SK-N-MC (cell line): Measurements from ENCODE around the gene GZMM.

ENCODE experiments used
- DNase-seq: peaks from one replicate; pipeline ENCODE4 v3.0.0-alpha.2; 2011; ENCODE audit warnings: low read depth, low spot score
- H3K27ac ChIP-seq: fragments of 200-600 bp; sonication (generic); 2 replicates; pipeline ENCODE4 v1.5.1; 2016; ENCODE audit warnings: mixed run types
- H3K36me3 ChIP-seq: fragments of 200-600 bp; sonication (generic); 2 replicates; pipeline ENCODE4 v1.6.1; 2017; ENCODE audit warnings: antibody characterized with exemption, low read length, mixed read lengths; ENCODE audit not compliant: insufficient read depth
- H3K4me3 ChIP-seq: fragments of 200-600 bp; sonication (generic); 2 replicates; pipeline ENCODE4 v1.5.1; 2016
- H3K9ac ChIP-seq: fragments of 200-600 bp; sonication (generic); 2 replicates; pipeline ENCODE4 v1.8.0; 2017; ENCODE audit warnings: mixed run types, mixed read lengths; ENCODE audit not compliant: insufficient read length
- H3K9me3 ChIP-seq: fragments of 200-600 bp; sonication (generic); 2 replicates; pipeline ENCODE4 v1.6.1; 2017; ENCODE audit warnings: low read depth, mild to moderate bottlenecking, antibody characterized with exemption, low read length, moderate library complexity, mixed read lengths
- EZH2 ChIP-seq: fragments of 200-600 bp; sonication (generic); IDR thresholded peaks from one replicate; pipeline ENCODE4 v1.6.1; 2017; ENCODE audit warnings: antibody characterized with exemption
- FOXP2 ChIP-seq: optimal IDR thresholded peaks from 2 replicates; pipeline ENCODE3; 2011; ENCODE audit warnings: mild to moderate bottlenecking, moderate library complexity; ENCODE audit not compliant: insufficient read depth; ENCODE audit errors: extremely low read length, control extremely low read depth
- POLR2AphosphoS5 ChIP-seq: IDR thresholded peaks from 2 replicates; pipeline ENCODE4 v1.6.1; 2012; ENCODE audit warnings: mild to moderate bottlenecking, low read depth, low read length, borderline replicate concordance

The GZMM gene

DNA sequence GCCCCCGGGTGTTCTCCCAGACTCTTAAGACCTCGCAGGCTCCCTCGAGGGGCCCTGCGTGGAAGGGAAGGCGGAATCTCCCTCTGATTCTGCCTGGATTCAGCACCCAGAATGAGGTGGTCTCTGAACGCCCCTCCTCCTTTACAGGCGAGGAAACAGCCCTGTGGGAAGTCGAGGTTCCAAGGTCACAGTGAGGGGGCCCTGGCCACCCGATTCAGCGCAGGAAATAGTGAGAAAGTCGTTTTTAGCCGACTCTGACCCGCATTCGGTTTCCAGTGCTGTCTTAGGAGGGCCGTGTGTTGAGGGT lies 29.6 kb downstream of the GZMM start:
- TF ChIP-seq POLR2AphosphoS5 (peak; percentile 20; the same call in 1 of the 2 replicates), EZH2 (no peak)
- peak overlapping the region; percentile 72 for H3K27ac ChIP-seq
- DNase-seq, result no peak
- peaks cover 5% of the 10 kb centered on the region; the same call in 1 of the 2 replicates for H3K36me3 ChIP-seq
- peak overlapping the region; percentile 94 for H3K9ac ChIP-seq
- H3K9me3 ChIP-seq, result no peaks in the 10 kb centered on the region
- H3K4me3 ChIP-seq, result peak overlapping the region; percentile 97

DNA sequence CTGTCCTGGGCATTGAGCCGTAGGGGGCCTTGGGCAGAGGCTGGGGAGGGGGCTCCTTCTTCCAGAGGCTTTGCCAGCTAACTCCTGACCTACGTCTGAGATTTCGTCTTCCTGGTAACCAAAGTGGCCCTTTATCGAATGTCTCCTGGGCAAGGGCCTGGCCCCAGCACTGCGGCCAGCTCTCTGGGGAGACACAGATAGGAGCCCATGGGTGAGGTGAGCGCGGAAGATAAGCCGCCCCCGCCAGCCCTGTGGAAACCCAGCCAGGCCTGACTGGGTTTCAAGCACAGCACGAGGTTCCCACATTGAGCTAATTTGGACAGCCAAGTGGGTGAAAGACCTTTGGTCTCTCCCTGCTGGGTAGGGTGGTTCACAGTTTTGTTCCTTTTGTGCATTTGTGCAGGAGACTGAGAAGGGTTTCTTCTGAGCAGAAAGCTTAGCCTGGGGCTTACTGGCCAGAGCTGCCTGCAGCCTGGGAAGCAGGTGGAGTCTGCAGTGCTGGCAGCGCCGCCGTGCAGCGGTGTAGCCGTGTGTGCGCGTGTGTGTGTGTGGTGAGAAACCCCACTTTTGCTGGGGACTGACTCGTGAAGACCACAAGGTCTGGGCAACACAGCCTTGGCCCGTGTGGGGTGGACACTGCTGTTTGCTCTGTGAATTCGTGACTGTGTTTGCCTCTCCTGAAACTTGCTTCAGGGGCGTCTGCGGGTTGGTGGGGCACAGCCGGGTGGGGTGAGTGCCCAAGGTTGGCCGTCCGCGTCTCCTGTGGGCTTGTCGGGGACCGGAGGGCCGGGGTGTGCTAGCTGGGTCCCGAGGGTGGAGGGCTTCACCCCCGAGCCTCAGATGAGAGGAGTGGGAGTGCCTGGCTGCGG lies 31.0 kb downstream of the GZMM start:
- Histone ChIP-seq H3K27ac (peak overlapping the region; percentile 45; the same call in 1 of the 2 replicates), H3K36me3 (peaks cover 10% of the 10 kb centered on the region; the same call in 1 of the 2 replicates), H3K9me3 (no peaks in the 10 kb centered on the region), H3K9ac (peak overlapping the region; percentile 61), H3K4me3 (peak overlapping the region; percentile 75)
- no peak for DNase-seq
- no peak for TF ChIP-seq POLR2AphosphoS5
- no peak for TF ChIP-seq EZH2

- Histone ChIP-seq H3K27ac (no peak overlapping the region), H3K4me3 (peak overlapping the region; percentile 75), H3K9ac (no peak overlapping the region), H3K9me3 (no peaks in the 10 kb centered on the region), H3K36me3 (peaks cover 17% of the 10 kb centered on the region; the same call in 1 of the 2 replicates)
- no peak for DNase-seq
- TF ChIP-seq EZH2 (no peak), FOXP2 (no peak), POLR2AphosphoS5 (no peak)
Observed at GRCh38 chr19:575527-576506, 32.0 kb downstream of the GZMM start.

DNA sequence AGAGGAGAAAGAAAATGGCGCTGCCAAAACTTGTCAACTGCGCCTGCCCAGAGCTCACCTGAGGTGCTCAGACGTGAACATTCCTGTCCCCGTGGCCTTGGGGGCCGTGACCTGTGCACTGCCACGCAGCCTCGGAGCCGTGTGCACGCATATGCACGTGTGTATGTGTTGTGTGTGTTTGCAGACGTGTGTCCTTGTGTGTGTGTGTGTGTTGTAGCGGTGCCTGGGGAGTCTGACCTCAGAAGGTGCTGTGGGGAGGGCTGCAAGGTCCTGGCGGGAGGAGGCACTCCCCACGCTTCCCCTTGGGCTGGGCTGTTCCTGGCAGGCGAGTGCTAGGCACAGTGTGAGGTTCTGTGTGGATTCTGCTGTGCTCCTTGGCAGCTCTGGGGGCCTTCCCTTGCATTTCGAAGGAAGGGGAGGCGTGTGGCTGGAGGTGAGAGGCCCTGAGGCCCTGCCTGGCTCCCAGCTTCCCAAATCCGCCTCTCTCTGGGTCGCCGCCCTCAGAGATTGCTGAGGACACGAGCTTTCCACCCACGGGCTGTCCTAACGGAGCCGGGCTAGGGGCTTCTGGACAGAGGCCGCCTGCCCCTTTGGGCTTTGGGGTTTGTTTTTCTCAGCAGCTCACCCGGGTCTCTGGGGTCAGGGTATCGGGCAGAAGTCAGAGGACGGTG lies 33.0 kb downstream of the GZMM start:
- H3K4me3 ChIP-seq, result no peak overlapping the region
- no peak for TF ChIP-seq FOXP2
- no peak overlapping the region for H3K9ac ChIP-seq
- H3K27ac ChIP-seq, result no peak overlapping the region
- DNase-seq, result no peak
- H3K36me3 ChIP-seq, result peaks cover 26% of the 10 kb centered on the region; the same call in 1 of the 2 replicates
- H3K9me3 ChIP-seq, result no peaks in the 10 kb centered on the region

DNA sequence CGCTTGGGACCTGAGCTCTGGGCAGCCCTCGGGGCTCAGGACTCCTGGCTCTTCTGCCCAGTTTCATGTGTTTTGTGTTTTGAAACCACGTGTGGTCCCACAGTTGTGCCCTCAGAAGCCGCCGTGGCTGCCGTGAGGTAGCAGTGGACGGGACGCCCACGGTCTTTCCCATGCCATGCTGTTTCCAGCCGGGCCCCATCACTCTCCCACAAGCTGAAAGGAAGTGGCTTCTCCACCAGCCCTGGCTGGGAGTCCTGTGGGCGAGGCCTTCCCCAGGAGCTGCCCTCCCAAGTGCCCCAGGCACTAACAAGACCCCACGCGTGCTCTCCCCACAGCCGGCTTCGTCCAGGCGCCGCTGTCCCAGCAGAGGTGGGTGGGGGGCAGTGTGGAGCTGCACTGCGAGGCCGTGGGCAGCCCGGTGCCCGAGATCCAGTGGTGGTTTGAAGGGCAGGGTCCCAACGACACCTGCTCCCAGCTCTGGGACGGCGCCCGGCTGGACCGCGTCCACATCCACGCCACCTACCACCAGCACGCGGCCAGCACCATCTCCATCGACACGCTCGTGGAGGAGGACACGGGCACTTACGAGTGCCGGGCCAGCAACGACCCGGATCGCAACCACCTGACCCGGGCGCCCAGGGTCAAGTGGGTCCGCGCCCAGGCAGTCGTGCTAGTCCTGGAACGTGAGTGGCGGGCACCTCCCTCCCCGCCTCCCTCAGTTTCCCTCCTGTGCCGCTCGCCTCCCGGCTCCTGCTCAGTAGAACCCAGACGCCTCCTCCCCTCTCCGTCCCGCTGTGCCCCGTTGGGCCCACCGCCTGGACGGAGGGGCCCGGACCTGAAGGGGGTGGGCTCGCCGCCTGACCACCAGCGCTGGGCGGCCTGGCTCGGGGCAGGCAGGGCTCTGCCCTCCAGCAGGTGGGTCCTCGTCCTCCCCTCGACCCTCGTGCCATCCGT lies 33.9 kb downstream of the GZMM start:
- Histone ChIP-seq H3K36me3 (peaks cover 28% of the 10 kb centered on the region; the same call in 1 of the 2 replicates), H3K9ac (no peak overlapping the region), H3K9me3 (no peaks in the 10 kb centered on the region), H3K27ac (no peak overlapping the region), H3K4me3 (no peak overlapping the region)
- TF ChIP-seq POLR2AphosphoS5 (no peak; the same call in 1 of the 2 replicates), FOXP2 (no peak), EZH2 (no peak)
- DNase-seq, result no peak

- H3K9ac ChIP-seq, result no peak overlapping the region
- H3K9me3 ChIP-seq, result no peaks in the 10 kb centered on the region
- no peak overlapping the region for H3K27ac ChIP-seq
- H3K36me3 ChIP-seq, result peaks cover 28% of the 10 kb centered on the region; the same call in 1 of the 2 replicates
- DNase-seq, result no peak
- no peak overlapping the region for H3K4me3 ChIP-seq
- TF ChIP-seq EZH2 (no peak), FOXP2 (no peak), POLR2AphosphoS5 (no peak)
Observed at GRCh38 chr19:579111-579841, 35.4 kb downstream of the GZMM start.

DNA sequence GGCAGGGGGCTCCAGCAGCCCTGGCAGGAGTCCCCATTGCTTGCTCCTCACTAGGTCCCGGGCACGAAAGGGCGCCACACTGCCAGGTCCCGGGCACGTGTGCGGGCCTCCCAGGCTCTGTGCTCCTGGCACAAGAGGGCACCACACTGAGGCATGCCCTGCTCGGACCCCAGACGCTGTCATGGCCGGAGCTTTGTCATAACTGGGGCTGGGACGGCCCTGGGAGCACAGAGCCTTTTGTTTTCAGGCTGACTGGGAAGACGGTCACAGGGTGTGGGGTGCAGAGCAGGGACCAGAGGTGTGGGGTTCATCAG lies 35.9 kb downstream of the GZMM start:
- Histone ChIP-seq H3K9me3 (no peaks in the 10 kb centered on the region), H3K9ac (no peak overlapping the region), H3K4me3 (no peak overlapping the region), H3K36me3 (peaks cover 28% of the 10 kb centered on the region; the same call in 1 of the 2 replicates), H3K27ac (no peak overlapping the region)
- TF ChIP-seq POLR2AphosphoS5 (no peak), EZH2 (no peak), FOXP2 (no peak)
- no peak for DNase-seq
